Measurements from ENCODE around the gene APOF. TPM values are rescaled to one million over a fixed set of nuclear protein-coding genes. Genes with fewer than 3 reads are reported as not detected.
A peak's percentile ranks its signal among the peaks of the same experiment; 100 is the strongest.

Gene APOF
- total RNA-seq, 1 experiment from 2014 or later = 0.17 TPM

DNA sequence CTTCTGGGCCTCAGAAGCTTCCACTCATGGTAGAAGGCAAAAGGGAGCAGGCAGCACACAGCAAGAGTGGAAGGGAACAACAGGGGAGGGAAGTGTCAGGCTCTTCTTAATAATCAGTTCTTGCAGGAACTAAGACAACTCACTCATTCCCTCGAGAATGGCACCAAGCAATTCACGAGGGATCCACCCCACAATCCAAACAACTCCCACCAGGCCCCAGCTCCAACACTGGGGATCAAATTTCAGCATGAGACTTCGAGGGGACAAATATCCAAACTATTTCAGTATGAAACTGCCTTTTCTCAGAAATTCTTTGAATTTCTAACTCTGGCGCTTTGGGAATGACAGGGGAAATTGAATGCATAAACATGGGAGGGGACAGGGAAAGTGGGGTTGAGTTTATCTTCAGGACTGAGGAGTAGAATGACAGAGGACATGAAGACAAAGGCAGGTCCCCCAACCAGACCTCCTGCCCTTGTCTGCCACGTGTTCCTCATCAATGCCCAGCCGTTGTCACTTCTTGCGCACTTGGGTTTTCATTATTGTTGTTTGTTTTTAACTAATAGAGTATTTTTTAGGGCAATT is 24.6 kb upstream of the APOF start:
- Histone ChIP-seq H3K27me3 (ENCODE audit: insufficient read depth, low read length) (no peaks in the 10 kb centered on the region), H3K4me1 (ENCODE audit: control insufficient read depth in 1 of 2, insufficient read depth in 2 of 2, low read length in 2 of 2) (peaks cover 0 to 16% of the 10 kb centered on the region in 2 experiments; a peak in 2 of 4 replicates), H4K20me1 (ENCODE audit: insufficient read depth) (no peaks in the 10 kb centered on the region), H3K9me2 (ENCODE audit: insufficient read depth) (no peaks in the 10 kb centered on the region), H3K4me2 (ENCODE audit: low read length) (peak overlapping the region; percentile 9; the same call in 1 of the 2 replicates), H3K4me3 (replicated peaks in 1 of 2; ENCODE audit: low read depth in 1 of 2, low read length in 2 of 2) (no peak overlapping the region), H3K9me3 (ENCODE audit: control insufficient read depth in 1 of 2, insufficient read depth in 1 of 2, low read depth in 1 of 2, low read length in 2 of 2) (no peaks in the 10 kb centered on the region), H3K27ac (ENCODE audit: low read depth, low read length) (no peak overlapping the region), H2AFZ (ENCODE audit: low read depth, low read length, poor library complexity, severe bottlenecking) (peak overlapping the region; percentile 16), H3K79me2 (ENCODE audit: insufficient read depth, low read length) (no peaks in the 10 kb centered on the region), H3K9ac (ENCODE audit: low read length) (no peak overlapping the region), H3K36me3 (ENCODE audit: control insufficient read depth in 1 of 2, insufficient read depth in 2 of 2, low read length in 2 of 2) (no peaks in the 10 kb centered on the region)
- ATAC-seq (no peak), DNase-seq (ENCODE audit: low read depth, low spot score) (no peak)
- CTCF ChIA-PET = interaction anchor here (1.2 kb wide), 1 partner anchor 77 kb away, joined by 4 read pairs; no protein-coding TSS in a partner anchor
- RAD21 ChIA-PET (ENCODE audit: low non-redundant PET in 1 of 2, low total read pairs in 2 of 2, uncharacterized antibody in 2 of 2, unreplicated experiment in 2 of 2) = no interaction called here
- intact Hi-C loops (cut with micrococcal nuclease) = no loop called here
- POLR2A ChIA-PET = interaction anchor here (0.9 kb wide), 1 partner anchor 27 kb away, joined by 3 read pairs; the partner anchor contains the start of gene STAT2
- no TSS peak for BruUV-seq (replicated peaks)
- TF ChIP-seq REST (IDR thresholded peaks at IDR 0.05; ENCODE audit: low read depth) (no peak), SP1 (IDR thresholded peaks at IDR 0.05; ENCODE audit: low read depth) (no peak), YY1 (IDR thresholded peaks at IDR 0.05; ENCODE audit: extremely low read depth, insufficient replicate concordance, low read depth, low read length) (no peak), SIN3A (IDR thresholded peaks at IDR 0.05; ENCODE audit: low read depth) (no peak), EZH2phosphoT487 (IDR thresholded peaks at IDR 0.05; ENCODE audit: borderline replicate concordance) (no peak), ZNF274 (IDR thresholded peaks at IDR 0.05; ENCODE audit: low read depth, low read length) (no peak), ZFX (IDR thresholded peaks at IDR 0.05) (no peak), EZH2 (IDR thresholded peaks at IDR 0.05) (no peak), CEBPB (IDR thresholded peaks at IDR 0.05; ENCODE audit: low read depth) (no peak), JUND (IDR thresholded peaks at IDR 0.05) (no peak)
- TF ChIP-seq, protein P1, sequence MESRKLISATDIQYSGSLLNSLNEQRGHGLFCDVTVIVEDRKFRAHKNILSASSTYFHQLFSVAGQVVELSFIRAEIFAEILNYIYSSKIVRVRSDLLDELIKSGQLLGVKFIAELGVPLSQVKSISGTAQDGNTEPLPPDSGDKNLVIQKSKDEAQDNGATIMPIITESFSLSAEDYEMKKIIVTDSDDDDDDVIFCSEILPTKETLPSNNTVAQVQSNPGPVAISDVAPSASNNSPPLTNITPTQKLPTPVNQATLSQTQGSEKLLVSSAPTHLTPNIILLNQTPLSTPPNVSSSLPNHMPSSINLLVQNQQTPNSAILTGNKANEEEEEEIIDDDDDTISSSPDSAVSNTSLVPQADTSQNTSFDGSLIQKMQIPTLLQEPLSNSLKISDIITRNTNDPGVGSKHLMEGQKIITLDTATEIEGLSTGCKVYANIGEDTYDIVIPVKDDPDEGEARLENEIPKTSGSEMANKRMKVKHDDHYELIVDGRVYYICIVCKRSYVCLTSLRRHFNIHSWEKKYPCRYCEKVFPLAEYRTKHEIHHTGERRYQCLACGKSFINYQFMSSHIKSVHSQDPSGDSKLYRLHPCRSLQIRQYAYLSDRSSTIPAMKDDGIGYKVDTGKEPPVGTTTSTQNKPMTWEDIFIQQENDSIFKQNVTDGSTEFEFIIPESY (IDR thresholded peaks at IDR 0.05; ENCODE audit: extremely low read depth, insufficient replicate concordance, low read length) = no peak
- TF ChIP-seq, protein P2, sequence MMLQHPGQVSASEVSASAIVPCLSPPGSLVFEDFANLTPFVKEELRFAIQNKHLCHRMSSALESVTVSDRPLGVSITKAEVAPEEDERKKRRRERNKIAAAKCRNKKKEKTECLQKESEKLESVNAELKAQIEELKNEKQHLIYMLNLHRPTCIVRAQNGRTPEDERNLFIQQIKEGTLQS (IDR thresholded peaks at IDR 0.05) = no peak
